Mesodermal cell (in vitro differentiated cells): Measurements from ENCODE around the gene RBBP4.
"Not testable (repeated sequence)": the region's sequence is repeated elsewhere in the genome, so short reads cannot be mapped to it uniquely, and the experiment has no call there.

Experiments used
- H3K27ac ChIP-seq: 2 replicates; pipeline ENCODE4 v1.7.0; 2013; ENCODE audit warnings: mild to moderate bottlenecking, low read depth, low read length, moderate library complexity; ENCODE audit not compliant: severe bottlenecking
- H3K36me3 ChIP-seq: 2 replicates; pipeline ENCODE4 v1.7.1; 2013; ENCODE audit warnings: mild to moderate bottlenecking, low read length, moderate library complexity; ENCODE audit not compliant: control insufficient read depth, insufficient read depth
- H3K4me1 ChIP-seq: one replicate; pipeline ENCODE4 v1.7.1; 2013; ENCODE audit warnings: mild to moderate bottlenecking, low read length; ENCODE audit not compliant: insufficient read depth, control insufficient read depth, poor library complexity, severe bottlenecking
- H3K4me3 ChIP-seq: 2 replicates; pipeline ENCODE4 v1.7.0; 2013; ENCODE audit warnings: low read length, control low read depth, mild to moderate bottlenecking; ENCODE audit not compliant: insufficient read depth, poor library complexity, severe bottlenecking; ENCODE audit errors: extremely low read depth
- H3K9me3 ChIP-seq: 2 replicates; pipeline ENCODE4 v1.7.1; 2013; ENCODE audit warnings: mild to moderate bottlenecking, low read length, moderate library complexity; ENCODE audit not compliant: control insufficient read depth
- WGBS, 2 experiments: methylation state at CpG; one replicate each; pipeline ENCODE4 v1.1.5; 2013; ENCODE audit warnings: missing lambda C conversion rate in 2 of 2; ENCODE audit not compliant: insufficient coverage in 2 of 2; 5-methylcytosine and 5-hydroxymethylcytosine counted together

The RBBP4 gene

DNA sequence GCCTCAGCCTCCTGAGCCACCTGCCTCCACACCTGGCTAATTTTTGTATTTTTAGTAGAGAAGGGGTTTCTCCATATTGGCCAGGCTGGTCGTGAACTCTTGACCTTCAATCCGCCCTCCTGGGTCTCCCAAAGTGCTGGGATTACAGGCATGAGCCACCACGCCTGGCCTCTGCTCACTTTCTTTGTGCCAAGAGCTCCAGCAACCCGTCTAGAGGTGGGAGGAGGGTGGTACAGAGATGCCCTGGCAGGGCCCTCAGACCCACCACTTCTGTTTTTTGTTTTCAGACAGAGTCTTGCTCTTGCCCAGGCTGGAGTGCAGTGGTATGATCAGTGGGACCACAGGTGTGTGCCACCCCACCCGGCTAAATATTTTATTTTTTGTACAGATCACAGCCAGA lies 58.5 kb downstream of the RBBP4 start:
- Histone ChIP-seq H3K27ac (no peak overlapping the region), H3K4me3 (no peak overlapping the region), H3K9me3 (no peaks in the 10 kb centered on the region), H3K4me1 (no peaks in the 10 kb centered on the region), H3K36me3 (no peaks in the 10 kb centered on the region)
- WGBS, 2 experiments: 60 to 93% methylated on average over 3 to 4 of the region's 5 CpGs

DNA sequence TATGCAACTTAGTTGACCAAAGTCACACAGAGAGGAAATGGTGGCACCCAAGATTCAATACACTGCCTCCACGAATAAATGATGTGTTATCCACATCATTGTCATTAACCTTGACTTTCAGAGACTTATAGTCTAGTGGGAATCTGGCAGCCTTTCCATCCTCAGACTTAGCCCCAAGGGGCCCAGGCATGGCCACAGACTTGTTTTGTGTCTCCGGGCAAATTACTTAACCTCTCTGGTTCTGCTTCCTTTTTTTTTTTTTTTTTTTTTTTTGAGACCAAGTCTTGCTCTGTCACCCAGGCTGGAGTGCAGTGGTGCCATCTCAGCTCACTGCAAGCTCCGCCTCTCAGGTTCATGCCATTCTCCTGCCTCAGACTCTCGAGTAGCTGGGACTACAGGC lies 60.2 kb downstream of the RBBP4 start:
- H3K27ac ChIP-seq, H3K4me3 ChIP-seq, H3K9me3 ChIP-seq, H3K36me3 ChIP-seq, H3K4me1 ChIP-seq: not testable (repeated sequence)
- 90% methylated on average over 2 to 3 of the region's 4 CpGs for WGBS, 2 experiments

DNA sequence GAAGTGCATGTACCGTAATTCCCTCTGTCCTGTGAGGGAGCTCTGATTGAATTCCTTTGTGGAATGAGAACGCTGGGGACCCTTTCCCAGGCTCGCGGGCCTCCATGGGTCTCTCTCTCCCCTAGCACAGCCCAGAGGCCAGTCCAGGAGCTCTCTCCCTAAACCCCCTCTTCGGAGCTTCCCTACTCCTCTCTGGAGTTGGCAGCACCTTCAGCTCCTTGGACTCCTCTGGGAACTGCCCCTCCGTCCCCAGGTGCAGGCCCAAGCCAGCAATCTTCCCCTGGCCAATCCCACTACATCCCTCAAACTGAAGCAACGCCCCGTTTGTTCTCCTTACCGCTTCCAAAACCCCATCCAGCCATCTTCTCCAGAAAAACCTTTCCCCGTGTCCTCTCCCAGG lies 62.1 kb downstream of the RBBP4 start:
- no peaks in the 10 kb centered on the region for H3K9me3 ChIP-seq
- H3K27ac ChIP-seq: no peak overlapping the region
- WGBS, 2 experiments: 84 to 91% methylated on average over 7 to 9 of the region's 10 CpGs
- H3K4me3 ChIP-seq: no peak overlapping the region
- peaks cover 11% of the 10 kb centered on the region for H3K4me1 ChIP-seq
- no peaks in the 10 kb centered on the region for H3K36me3 ChIP-seq

DNA sequence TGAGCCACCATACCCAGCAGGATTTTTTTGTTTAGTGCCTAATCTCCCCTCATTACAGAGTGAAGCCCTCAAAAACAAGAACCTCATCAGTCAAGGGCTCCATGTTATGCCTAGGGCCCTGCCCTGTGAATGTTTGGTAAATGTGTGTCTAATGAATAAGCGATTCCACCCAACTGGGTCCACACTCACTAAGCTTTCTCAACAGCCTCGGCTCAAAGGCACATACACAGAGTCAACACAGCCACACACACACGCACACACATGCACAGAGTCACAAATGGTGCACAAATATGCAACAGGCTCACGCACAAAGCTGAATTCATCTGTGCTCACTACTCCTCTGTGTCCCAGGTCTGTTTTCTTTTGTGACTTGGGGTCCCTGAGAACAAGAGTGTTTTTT lies 63.3 kb downstream of the RBBP4 start:
- no peaks in the 10 kb centered on the region for H3K36me3 ChIP-seq
- WGBS, 2 experiments: 93 to 94% methylated on average over 2 to 3 of the region's 4 CpGs
- H3K27ac ChIP-seq: no peak overlapping the region
- peaks cover 11% of the 10 kb centered on the region for H3K4me1 ChIP-seq
- no peaks in the 10 kb centered on the region for H3K9me3 ChIP-seq
- H3K4me3 ChIP-seq: no peak overlapping the region

DNA sequence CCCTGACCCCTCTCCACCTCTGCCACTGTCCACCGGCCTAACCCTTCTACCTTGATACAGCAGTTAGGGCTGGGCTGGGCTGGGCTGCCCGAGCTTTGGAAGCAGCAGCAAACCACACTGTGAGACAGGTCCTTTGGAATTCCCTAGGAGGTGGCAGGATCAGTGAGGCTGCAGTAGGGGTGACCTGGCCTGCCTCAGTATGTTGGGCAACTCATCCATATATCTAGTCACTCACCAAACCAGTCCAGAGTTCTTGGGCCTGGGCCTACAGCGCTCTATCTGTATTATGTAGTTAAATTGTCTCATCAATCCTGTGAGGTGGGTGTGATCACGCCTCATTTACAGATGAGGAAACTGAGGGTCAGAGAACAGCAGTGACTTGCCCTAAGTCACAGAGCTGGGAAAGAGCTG lies 64.9 kb downstream of the RBBP4 start:
- H3K4me3 ChIP-seq: no peak overlapping the region
- 83 to 84% methylated on average over 2 to 4 of the region's 4 CpGs for WGBS, 2 experiments
- no peaks in the 10 kb centered on the region for H3K9me3 ChIP-seq
- H3K27ac ChIP-seq: no peak overlapping the region
- H3K36me3 ChIP-seq: no peaks in the 10 kb centered on the region
- H3K4me1 ChIP-seq: peaks cover 11% of the 10 kb centered on the region

DNA sequence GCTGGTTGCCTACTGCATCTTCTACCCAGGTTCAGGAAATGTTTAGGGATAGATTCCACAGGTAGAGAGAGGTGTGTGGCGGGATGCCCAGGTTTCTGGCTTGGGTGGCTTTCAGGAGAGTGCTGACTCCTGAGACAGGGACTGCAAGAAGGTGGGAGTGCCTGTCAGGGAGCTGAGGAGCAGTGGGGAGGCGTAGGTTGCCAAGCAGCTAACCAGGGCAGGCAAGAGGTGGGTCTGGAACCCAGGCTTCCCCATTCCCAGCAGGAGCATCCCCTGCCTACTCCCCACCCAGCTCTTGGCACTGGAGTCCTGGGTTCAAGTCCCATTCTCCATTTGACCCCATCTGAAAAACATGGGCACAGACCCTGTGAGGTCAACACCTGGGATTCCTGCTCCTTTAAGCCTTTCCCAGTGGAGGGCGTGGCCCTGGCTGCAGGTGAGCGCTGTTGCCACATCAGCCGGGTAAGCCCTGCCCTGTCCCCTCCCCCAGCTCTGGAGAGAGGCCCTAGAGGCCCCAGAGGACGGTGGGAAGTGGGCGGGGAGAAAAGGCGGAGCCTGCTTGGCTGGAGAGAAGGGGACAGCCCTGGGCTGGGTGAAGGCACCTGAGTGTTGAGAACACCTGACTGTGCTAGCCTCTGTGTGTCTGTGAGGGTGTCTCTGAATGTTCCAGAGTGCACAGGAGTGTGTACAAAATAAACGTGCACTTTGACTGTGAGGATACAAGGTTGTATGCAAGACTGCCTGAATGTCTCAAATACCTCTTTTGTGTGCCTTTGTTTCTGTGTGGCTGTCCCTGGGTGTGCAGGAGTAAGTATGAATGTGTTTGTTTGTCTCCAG lies 65.5 kb downstream of the RBBP4 start:
- H3K27ac ChIP-seq: no peak overlapping the region
- no peaks in the 10 kb centered on the region for H3K9me3 ChIP-seq
- H3K4me3 ChIP-seq: no peak overlapping the region
- H3K36me3 ChIP-seq: no peaks in the 10 kb centered on the region
- H3K4me1 ChIP-seq: peaks cover 11% of the 10 kb centered on the region
- 24 to 26% methylated on average over 7 to 8 of the region's 9 CpGs for WGBS, 2 experiments

DNA sequence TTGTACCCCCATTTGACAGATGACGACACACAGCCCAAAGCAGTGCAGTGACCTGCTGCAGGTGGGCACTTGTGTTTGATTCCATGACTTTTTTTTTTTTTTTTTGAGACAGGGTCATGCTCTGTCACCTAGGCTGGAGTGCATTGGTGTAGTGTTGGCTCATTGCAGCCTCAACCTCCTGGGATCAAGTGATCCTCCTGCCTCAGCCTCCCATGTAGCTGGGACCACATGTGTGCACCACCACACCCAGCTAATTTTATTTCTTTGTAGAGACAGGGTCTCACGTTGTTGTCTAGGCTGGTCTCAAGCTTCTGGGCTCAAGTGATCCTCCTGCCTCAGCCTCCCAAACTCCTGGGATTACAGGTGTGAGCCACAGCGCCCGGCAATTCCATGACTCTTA lies 66.5 kb downstream of the RBBP4 start:
- no peak overlapping the region for H3K27ac ChIP-seq
- no peaks in the 10 kb centered on the region for H3K36me3 ChIP-seq
- WGBS, 2 experiments: 90 to 93% methylated on average over 3 to 4 of the region's 4 CpGs
- H3K4me3 ChIP-seq: no peak overlapping the region
- peaks cover 11% of the 10 kb centered on the region for H3K4me1 ChIP-seq
- no peaks in the 10 kb centered on the region for H3K9me3 ChIP-seq

DNA sequence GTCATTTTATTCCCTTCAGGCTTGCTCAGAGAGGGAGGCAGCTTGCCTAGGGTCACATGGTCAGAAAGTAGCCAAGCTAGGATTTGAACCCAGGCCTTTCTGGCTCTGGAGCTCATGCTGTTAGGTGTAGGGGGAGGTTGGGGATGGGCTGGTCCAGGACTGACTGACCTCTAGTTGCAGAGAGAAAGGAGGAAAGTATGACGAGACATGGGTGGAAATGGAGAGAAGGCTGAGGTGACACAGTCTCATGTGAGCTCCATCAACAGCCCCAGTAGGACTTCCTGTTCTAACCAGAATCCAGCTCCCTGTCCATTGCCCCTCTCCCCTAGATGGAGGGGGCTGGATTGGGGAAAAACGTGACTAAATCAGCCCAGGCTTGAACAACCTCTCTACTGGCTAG lies 67.0 kb downstream of the RBBP4 start:
- 71 to 83% methylated on average over 1 to 2 of the region's 2 CpGs for WGBS, 2 experiments
- Histone ChIP-seq H3K27ac (no peak overlapping the region), H3K4me1 (peaks cover 11% of the 10 kb centered on the region), H3K9me3 (no peaks in the 10 kb centered on the region), H3K36me3 (no peaks in the 10 kb centered on the region), H3K4me3 (no peak overlapping the region)

DNA sequence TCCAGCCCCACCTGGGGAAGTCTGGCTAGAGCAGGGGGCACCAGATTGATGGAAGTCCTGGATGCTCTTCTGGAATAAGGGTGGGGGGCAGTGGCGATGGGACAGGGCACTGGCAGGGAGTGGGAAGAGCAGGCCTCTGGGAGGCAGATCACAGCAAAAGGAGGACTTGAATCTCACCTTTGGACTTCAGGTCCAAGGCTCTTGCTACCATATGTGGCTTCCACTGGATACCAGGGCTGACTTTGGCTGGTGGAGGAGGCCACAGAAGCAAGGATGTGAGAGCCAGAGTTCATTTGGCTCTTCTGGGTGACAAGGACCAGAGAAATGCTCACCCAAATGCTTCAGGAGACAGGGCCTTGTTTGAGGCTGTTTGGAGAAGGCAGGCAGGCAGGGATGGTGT lies 67.5 kb downstream of the RBBP4 start:
- no peak overlapping the region for H3K27ac ChIP-seq
- H3K4me3 ChIP-seq: no peak overlapping the region
- H3K9me3 ChIP-seq: no peaks in the 10 kb centered on the region
- 80% methylated on average over 1 of the region's 1 CpG; no CpG with 5 or more reads in 1 of the 2 experiments for WGBS, 2 experiments
- no peaks in the 10 kb centered on the region for H3K36me3 ChIP-seq
- peaks cover 11% of the 10 kb centered on the region for H3K4me1 ChIP-seq

DNA sequence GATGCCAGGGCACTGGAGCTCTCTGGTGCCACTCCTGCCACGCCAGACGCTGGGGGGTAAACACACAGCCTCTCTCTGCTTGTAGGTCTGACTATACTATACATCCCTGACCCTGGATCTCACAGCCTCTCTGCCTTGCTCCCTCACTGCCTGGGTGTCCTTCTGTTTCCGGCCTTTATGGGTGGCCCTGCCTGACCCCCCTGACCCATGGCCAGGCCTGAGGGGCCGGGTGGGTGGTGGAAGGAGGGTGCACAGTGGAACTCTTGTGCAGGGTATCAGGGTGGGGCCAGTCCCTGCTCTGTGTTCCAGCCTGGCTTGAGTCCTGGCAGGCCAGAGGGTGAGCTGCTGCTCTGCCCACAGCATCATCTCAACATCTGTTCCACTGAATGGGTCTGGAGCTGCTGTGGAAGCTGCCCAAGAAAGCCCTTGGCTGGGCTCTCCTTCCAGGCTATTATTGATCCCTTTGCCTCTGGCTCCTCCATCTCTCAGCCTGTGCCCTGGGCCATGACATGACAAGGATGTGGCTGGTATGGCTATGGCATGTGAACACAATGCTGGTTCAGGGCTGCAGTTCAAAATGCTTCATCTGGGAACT lies 68.8 kb downstream of the RBBP4 start:
- WGBS, 2 experiments: 83 to 88% methylated on average over 2 of the region's 4 CpGs
- no peak overlapping the region for H3K27ac ChIP-seq

More for the DNA sequence above, 68.8 kb downstream of the RBBP4 start:
- Histone ChIP-seq H3K4me1 (peaks cover 14% of the 10 kb centered on the region), H3K4me3 (no peak overlapping the region), H3K36me3 (no peaks in the 10 kb centered on the region), H3K9me3 (no peaks in the 10 kb centered on the region)
